Right atrium auricular region (tissue), 2 donors: ENCODE data around the gene LRP6. TPM values are rescaled to one million over a fixed set of nuclear protein-coding genes. Genes with fewer than 3 reads are reported as not detected.

Experiments used
- DNase-seq: peaks from one replicate; pipeline ENCODE4 v3.0.0-alpha.2; 2019; ENCODE audit warnings: low spot score
- H3K27ac ChIP-seq, 2 donors: fragments of 200-600 bp; sonication (generic); 1 replicate in 1 of 2; 2 replicates in 1 of 2; pipeline ENCODE4 v1.5.1; 2016 to 2019
- H3K27me3 ChIP-seq, 2 donors: fragments of 200-600 bp; sonication (generic); one replicate each; pipeline versions ENCODE4 v1.5.1 to v1.6.0; 2017 to 2019
- H3K36me3 ChIP-seq: fragments of 200-600 bp; sonication (generic); one replicate; pipeline ENCODE4 v1.5.1; 2016
- H3K4me1 ChIP-seq, 2 donors: fragments of 200-600 bp; sonication (generic); one replicate each; pipeline versions ENCODE4 v1.5.1 to v1.6.0; 2017 to 2019
- H3K4me3 ChIP-seq, 2 donors: fragments of 200-600 bp; sonication (generic); 1 replicate in 1 of 2; 2 replicates in 1 of 2; pipeline ENCODE4 v1.5.1; 2017 to 2019; ENCODE audit warnings: mild to moderate bottlenecking in 1 of 2, moderate library complexity in 1 of 2
- H3K9me3 ChIP-seq, 2 donors: fragments of 200-600 bp; sonication (generic); one replicate each; pipeline ENCODE4 v1.5.1; 2019
- CTCF ChIP-seq, 2 donors: fragments of 200-600 bp; sonication (generic); IDR thresholded peaks; one replicate each; pipeline ENCODE4 v1.5.1; 2019; ENCODE audit warnings: antibody characterized with exemption in 2 of 2
- total RNA-seq, 2 donors: library from RNA; depleted of rRNA; stranded (reverse); fragments of >200 nt; gene quantifications; one replicate each; pipeline ENCODE4 v1.1.0, GENCODE V29; 2016

The LRP6 gene
- total RNA-seq, 2 donors from 2014 or later: 16.5 to 21.3 TPM

GRCh38 chr12:12108441-12109058, 158.3 kb downstream of the LRP6 start:
- Histone ChIP-seq H3K9me3 (peaks cover 9 to 24% of the 10 kb centered on the region in 2 donors), H3K36me3 (no peaks in the 10 kb centered on the region), H3K27me3 (no peaks in the 10 kb centered on the region), H3K4me3 (no peak overlapping the region), H3K4me1 (no peaks in the 10 kb centered on the region), H3K27ac (no peak overlapping the region)
- DNase-seq: no peak
- no peak for TF ChIP-seq CTCF (IDR thresholded peaks at IDR 0.05)

GRCh38 chr12:12107678-12108077, 159.2 kb downstream of the LRP6 start:
- no peak for DNase-seq
- TF ChIP-seq CTCF (IDR thresholded peaks at IDR 0.05): no peak
- H3K4me1 ChIP-seq: no peaks in the 10 kb centered on the region
- no peaks in the 10 kb centered on the region for H3K27me3 ChIP-seq
- H3K36me3 ChIP-seq: no peaks in the 10 kb centered on the region
- H3K27ac ChIP-seq: no peak overlapping the region
- peaks cover 9 to 24% of the 10 kb centered on the region in 2 donors for H3K9me3 ChIP-seq
- no peak overlapping the region for H3K4me3 ChIP-seq

- Histone ChIP-seq H3K4me1 (peaks cover 0 to 5% of the 10 kb centered on the region in 2 donors), H3K36me3 (no peaks in the 10 kb centered on the region), H3K9me3 (no peaks in the 10 kb centered on the region), H3K27ac (no peak overlapping the region), H3K27me3 (no peaks in the 10 kb centered on the region), H3K4me3 (no peak overlapping the region)
- no peak for TF ChIP-seq CTCF (IDR thresholded peaks at IDR 0.05)
- no peak for DNase-seq
Measured at GRCh38 chr12:12099102-12099501, 167.7 kb downstream of the LRP6 start.

- no peak for TF ChIP-seq CTCF (IDR thresholded peaks at IDR 0.05)
- H3K36me3 ChIP-seq: no peaks in the 10 kb centered on the region
Measured at GRCh38 chr12:12098691-12099015, 168.2 kb downstream of the LRP6 start.

GRCh38 chr12:12097891-12098690, 168.8 kb downstream of the LRP6 start:
- Histone ChIP-seq H3K4me1 (peaks cover 0 to 5% of the 10 kb centered on the region in 2 donors), H3K9me3 (no peaks in the 10 kb centered on the region), H3K27ac (no peak overlapping the region), H3K27me3 (no peaks in the 10 kb centered on the region), H3K4me3 (no peak overlapping the region), H3K36me3 (no peaks in the 10 kb centered on the region)
- no peak for DNase-seq
- TF ChIP-seq CTCF (IDR thresholded peaks at IDR 0.05): no peak

More at GRCh38 chr12:12098691-12099015, 168.2 kb downstream of the LRP6 start:
- Histone ChIP-seq H3K4me1 (peaks cover 0 to 5% of the 10 kb centered on the region in 2 donors), H3K4me3 (no peak overlapping the region), H3K27me3 (no peaks in the 10 kb centered on the region), H3K9me3 (no peaks in the 10 kb centered on the region), H3K27ac (no peak overlapping the region)
- no peak for DNase-seq
